ENCODE measurements around the gene PARM1.

- TF ChIP-seq CTCF (conservative IDR thresholded peaks at IDR 0.05; ENCODE audit: low read depth in 2 of 2) (no peak), ETS1 (IDR thresholded peaks at IDR 0.05) (no peak), EZH2 (IDR thresholded peaks at IDR 0.05; ENCODE audit: low read depth, unreplicated experiment) (no peak), POLR2AphosphoS5 (IDR thresholded peaks at IDR 0.05; ENCODE audit: low read depth) (no peak), REST (IDR thresholded peaks at IDR 0.05; ENCODE audit: unreplicated experiment) (no peak), EZH2phosphoT487 (IDR thresholded peaks at IDR 0.05; ENCODE audit: unreplicated experiment) (no peak)
Observed at GRCh38 chr4:75036046-75036830, 103.3 kb downstream of the PARM1 start.
